GM19023 (cell line): ENCODE measurements around the gene SLC23A1.
A peak's percentile ranks its signal among the peaks of the same experiment; 100 is the strongest.

ENCODE experiments used
- ATAC-seq: cut with Tn5 transposase; IDR thresholded peaks from one replicate; pipeline ENCODE4 v1.9.1; 2021; ENCODE audit warnings: mild to moderate bottlenecking, moderate library complexity; ENCODE audit not compliant: unreplicated experiment

The SLC23A1 gene

GRCh38 chr5:139407517-139407916, 24.4 kb upstream of the SLC23A1 start:
- no peak for ATAC-seq

- no peak for ATAC-seq
Measured at GRCh38 chr5:139406963-139407362, 23.9 kb upstream of the SLC23A1 start.

GRCh38 chr5:139404484-139404840, 21.4 kb upstream of the SLC23A1 start:
- ATAC-seq: no peak

- ATAC-seq: peak; percentile 85
Measured at GRCh38 chr5:139403787-139404483, 20.8 kb upstream of the SLC23A1 start, which contains the start of gene SPATA24. TSS of gene SPATA24 (minus strand) at chr5:139404089. CDS start at chr5:139404060, 29 bp downstream.

- no peak for ATAC-seq
Measured at GRCh38 chr5:139403418-139403786, 20.3 kb upstream of the SLC23A1 start.

GRCh38 chr5:139402561-139403158, 19.6 kb upstream of the SLC23A1 start:
- ATAC-seq: no peak

- ATAC-seq: no peak
Measured at GRCh38 chr5:139401546-139401945, 18.4 kb upstream of the SLC23A1 start.

- ATAC-seq: no peak
Measured at GRCh38 chr5:139399501-139400121, 16.5 kb upstream of the SLC23A1 start.

- no peak for ATAC-seq
Measured at GRCh38 chr5:139397921-139398320, 14.8 kb upstream of the SLC23A1 start.

- no peak for ATAC-seq
Measured at GRCh38 chr5:139396691-139397090, 13.6 kb upstream of the SLC23A1 start.

- no peak for ATAC-seq
Measured at GRCh38 chr5:139395844-139396640, 12.9 kb upstream of the SLC23A1 start.

- no peak for ATAC-seq
Measured at GRCh38 chr5:139394654-139395566, 11.8 kb upstream of the SLC23A1 start, which contains the start of gene PROB1. TSS of gene PROB1 (minus strand) at chr5:139395104. CDS start at chr5:139395081, 23 bp downstream.

- no peak for ATAC-seq
Measured at GRCh38 chr5:139394123-139394653, 11.1 kb upstream of the SLC23A1 start.

- ATAC-seq: no peak
Measured at GRCh38 chr5:139393497-139394122, 10.5 kb upstream of the SLC23A1 start.

GRCh38 chr5:139392678-139393496, 9.8 kb upstream of the SLC23A1 start:
- peak; percentile 45 for ATAC-seq

GRCh38 chr5:139392324-139392677, 9.2 kb upstream of the SLC23A1 start:
- no peak for ATAC-seq

GRCh38 chr5:139391570-139392323, 8.7 kb upstream of the SLC23A1 start:
- no peak for ATAC-seq
